GM21717 (cell line): Measurements from ENCODE around the gene CLCF1.

Source experiments
- ATAC-seq: cut with Tn5 transposase; IDR thresholded peaks from one replicate; pipeline ENCODE4 v1.9.1; 2021; ENCODE audit warnings: mild to moderate bottlenecking, moderate library complexity; ENCODE audit not compliant: unreplicated experiment

Gene CLCF1

GRCh38 chr11:67376063-67376820 is 2.8 kb upstream of the CLCF1 start:
- ATAC-seq: no peak

GRCh38 chr11:67375320-67376055 is 2.1 kb upstream of the CLCF1 start:
- ATAC-seq: no peak

GRCh38 chr11:67374571-67375281 is 1.3 kb upstream of the CLCF1 start:
- no peak for ATAC-seq

GRCh38 chr11:67373648-67374570 is 511 bp upstream of the CLCF1 start:
- ATAC-seq: no peak

GRCh38 chr11:67372321-67372992 is 941 bp downstream of the CLCF1 start:
- ATAC-seq: no peak

GRCh38 chr11:67371911-67372320 is 1.5 kb downstream of the CLCF1 start:
- no peak for ATAC-seq

GRCh38 chr11:67371189-67371910 is 2.0 kb downstream of the CLCF1 start:
- no peak for ATAC-seq

- no peak for ATAC-seq
Observed at GRCh38 chr11:67370351-67371076, 2.9 kb downstream of the CLCF1 start.

- no peak for ATAC-seq
Observed at GRCh38 chr11:67369801-67370284, 3.6 kb downstream of the CLCF1 start.

GRCh38 chr11:67369275-67369674 is 4.1 kb downstream of the CLCF1 start:
- no peak for ATAC-seq

GRCh38 chr11:67368621-67369020 is 4.8 kb downstream of the CLCF1 start:
- no peak for ATAC-seq

GRCh38 chr11:67367761-67368227 is 5.6 kb downstream of the CLCF1 start:
- ATAC-seq: no peak

- no peak for ATAC-seq
Observed at GRCh38 chr11:67366961-67367760, 6.2 kb downstream of the CLCF1 start.

- no peak for ATAC-seq
Observed at GRCh38 chr11:67366546-67366945, 6.9 kb downstream of the CLCF1 start.

- no peak for ATAC-seq
Observed at GRCh38 chr11:67365736-67366444, 7.5 kb downstream of the CLCF1 start.

GRCh38 chr11:67364783-67365722 is 8.3 kb downstream of the CLCF1 start:
- no peak for ATAC-seq
